Mesenchymal stem cell (in vitro differentiated cells and primary cell): ENCODE data around the gene TMPRSS13.

Experiments used
- DNase-seq: peaks from one replicate; pipeline ENCODE4 v3.0.0-alpha.2; 2013
- H2AFZ ChIP-seq: one replicate; pipeline ENCODE4 v1.6.1; 2013; ENCODE audit warnings: low read depth, mild to moderate bottlenecking, control low read depth, inconsistent platforms, low read length, moderate library complexity
- H2AK5ac ChIP-seq: 2 replicates; pipeline ENCODE4 v1.6.1; 2013; ENCODE audit warnings: low read length, moderate library complexity, mild to moderate bottlenecking, inconsistent platforms; ENCODE audit not compliant: severe bottlenecking
- H2BK120ac ChIP-seq: one replicate; pipeline ENCODE4 v1.6.1; 2013; ENCODE audit warnings: low read depth, mild to moderate bottlenecking, inconsistent platforms, low read length, moderate library complexity
- H2BK12ac ChIP-seq, 2 experiments: one replicate each; pipeline ENCODE4 v1.6.1; 2013; ENCODE audit warnings: inconsistent platforms in 2 of 2, low read length in 2 of 2, mild to moderate bottlenecking in 2 of 2, moderate library complexity in 2 of 2, control low read depth in 1 of 2
- H2BK15ac ChIP-seq: one replicate; pipeline ENCODE4 v1.6.1; 2013; ENCODE audit warnings: mild to moderate bottlenecking, low read depth, inconsistent platforms; ENCODE audit not compliant: poor library complexity, severe bottlenecking
- H2BK5ac ChIP-seq: 2 replicates; pipeline ENCODE4 v1.6.1; 2013; ENCODE audit warnings: low read depth, mild to moderate bottlenecking, low read length, control low read depth, inconsistent platforms; ENCODE audit not compliant: poor library complexity, severe bottlenecking
- H3K14ac ChIP-seq, 2 experiments: one replicate each; pipeline ENCODE4 v1.6.1; 2013; ENCODE audit warnings: inconsistent platforms in 2 of 2, low read length in 2 of 2, control low read depth in 1 of 2, mild to moderate bottlenecking in 1 of 2, moderate library complexity in 1 of 2
- H3K18ac ChIP-seq, 2 experiments: one replicate each; pipeline ENCODE4 v1.6.1; 2013; ENCODE audit warnings: inconsistent platforms in 2 of 2, low read length in 2 of 2, control low read depth in 1 of 2, low read depth in 1 of 2, mild to moderate bottlenecking in 1 of 2
- H3K23ac ChIP-seq, 2 experiments: one replicate each; pipeline ENCODE4 v1.6.1; 2013; ENCODE audit warnings: inconsistent platforms in 2 of 2, low read length in 2 of 2, mild to moderate bottlenecking in 2 of 2, moderate library complexity in 2 of 2, control low read depth in 1 of 2
- H3K27ac ChIP-seq: 2 replicates; pipeline ENCODE4 v1.5.1; 2013; ENCODE audit warnings: mild to moderate bottlenecking, moderate library complexity, low read length, control low read depth, inconsistent platforms; ENCODE audit not compliant: poor library complexity, severe bottlenecking
- H3K27me3 ChIP-seq, 2 experiments: 2 replicates each; pipeline versions ENCODE4 v1.6.1 to v1.7.0; 2013; ENCODE audit warnings: low read length in 2 of 2, mild to moderate bottlenecking in 2 of 2, moderate library complexity in 2 of 2, control low read depth in 1 of 2, inconsistent platforms in 1 of 2; ENCODE audit not compliant: control insufficient read depth in 1 of 2, insufficient read depth in 1 of 2
- H3K36me3 ChIP-seq, 2 experiments: 2 replicates each; pipeline versions ENCODE4 v1.6.1 to v1.7.0; 2013; ENCODE audit warnings: low read length in 2 of 2, control low read depth in 1 of 2, inconsistent platforms in 1 of 2, low read depth in 1 of 2, mild to moderate bottlenecking in 1 of 2; ENCODE audit not compliant: insufficient read depth in 2 of 2, control insufficient read depth in 1 of 2
- H3K4ac ChIP-seq, 2 experiments: one replicate each; pipeline ENCODE4 v1.6.1; 2013; ENCODE audit warnings: inconsistent platforms in 2 of 2, low read length in 2 of 2, mild to moderate bottlenecking in 2 of 2, moderate library complexity in 2 of 2, control low read depth in 1 of 2, low read depth in 1 of 2
- H3K4me1 ChIP-seq: 2 replicates; pipeline ENCODE4 v1.6.1; 2013; ENCODE audit warnings: low read depth, low read length, control low read depth; ENCODE audit not compliant: control insufficient read depth, insufficient read depth
- H3K4me2 ChIP-seq: 2 replicates; pipeline ENCODE4 v1.6.1; 2013; ENCODE audit warnings: low read length, mild to moderate bottlenecking, inconsistent platforms; ENCODE audit not compliant: poor library complexity, severe bottlenecking
- H3K4me3 ChIP-seq, 2 experiments: 2 replicates each; pipeline versions ENCODE4 v1.5.1 to v1.7.0; 2013; ENCODE audit warnings: low read length in 2 of 2, mild to moderate bottlenecking in 2 of 2, control low read depth in 1 of 2, low read depth in 1 of 2; ENCODE audit not compliant: insufficient read depth in 1 of 2
- H3K79me1 ChIP-seq: replicated peaks from 2 replicates; pipeline ENCODE4 v1.6.1; 2013; ENCODE audit warnings: mild to moderate bottlenecking, control low read depth, low read length, inconsistent platforms; ENCODE audit not compliant: poor library complexity, severe bottlenecking
- H3K9ac ChIP-seq: 2 replicates; pipeline ENCODE4 v1.7.0; 2013; ENCODE audit warnings: mild to moderate bottlenecking, low read length, moderate library complexity
- H3K9me3 ChIP-seq: 2 replicates; pipeline ENCODE4 v1.7.0; 2013; ENCODE audit warnings: mild to moderate bottlenecking, low read length; ENCODE audit not compliant: control insufficient read depth
- H4K8ac ChIP-seq: one replicate; pipeline ENCODE4 v1.6.1; 2013; ENCODE audit warnings: inconsistent platforms, mild to moderate bottlenecking, low read length, moderate library complexity
- H4K91ac ChIP-seq: one replicate; pipeline ENCODE4 v1.6.1; 2013; ENCODE audit warnings: mild to moderate bottlenecking, low read length, inconsistent platforms
- WGBS: methylation state at CpG from one replicate; pipeline ENCODE4 v1.1.7; 2013; ENCODE audit warnings: mixed read lengths; 5-methylcytosine and 5-hydroxymethylcytosine counted together

Gene TMPRSS13

GRCh38 chr11:117908109-117908895, 20.9 kb downstream of the TMPRSS13 start:
- Histone ChIP-seq H3K23ac (no peak overlapping the region), H3K18ac (no peak overlapping the region), H3K27ac (no peak overlapping the region), H3K79me1 (no peaks in the 10 kb centered on the region), H2AFZ (no peak overlapping the region), H2BK120ac (peak overlapping the region; percentile 82), H3K9me3 (no peaks in the 10 kb centered on the region), H2AK5ac (no peak overlapping the region), H3K4ac (peak overlapping the region in 1 of 2 experiments; percentile 28), H3K4me2 (no peak overlapping the region), H4K91ac (peak overlapping the region; percentile 43), H4K8ac (no peak overlapping the region), H3K9ac (no peak overlapping the region), H2BK15ac (no peak overlapping the region), H3K4me1 (peaks cover 17% of the 10 kb centered on the region), H3K4me3 (no peak overlapping the region), H3K27me3 (peaks cover 14 to 31% of the 10 kb centered on the region in 2 experiments), H2BK12ac (peak overlapping the region; percentile 71 to 83), H2BK5ac (no peak overlapping the region), H3K36me3 (no peaks in the 10 kb centered on the region), H3K14ac (no peak overlapping the region)
- no peak for DNase-seq
- WGBS: 92% methylated on average over 15 of the region's 17 CpGs

DNA sequence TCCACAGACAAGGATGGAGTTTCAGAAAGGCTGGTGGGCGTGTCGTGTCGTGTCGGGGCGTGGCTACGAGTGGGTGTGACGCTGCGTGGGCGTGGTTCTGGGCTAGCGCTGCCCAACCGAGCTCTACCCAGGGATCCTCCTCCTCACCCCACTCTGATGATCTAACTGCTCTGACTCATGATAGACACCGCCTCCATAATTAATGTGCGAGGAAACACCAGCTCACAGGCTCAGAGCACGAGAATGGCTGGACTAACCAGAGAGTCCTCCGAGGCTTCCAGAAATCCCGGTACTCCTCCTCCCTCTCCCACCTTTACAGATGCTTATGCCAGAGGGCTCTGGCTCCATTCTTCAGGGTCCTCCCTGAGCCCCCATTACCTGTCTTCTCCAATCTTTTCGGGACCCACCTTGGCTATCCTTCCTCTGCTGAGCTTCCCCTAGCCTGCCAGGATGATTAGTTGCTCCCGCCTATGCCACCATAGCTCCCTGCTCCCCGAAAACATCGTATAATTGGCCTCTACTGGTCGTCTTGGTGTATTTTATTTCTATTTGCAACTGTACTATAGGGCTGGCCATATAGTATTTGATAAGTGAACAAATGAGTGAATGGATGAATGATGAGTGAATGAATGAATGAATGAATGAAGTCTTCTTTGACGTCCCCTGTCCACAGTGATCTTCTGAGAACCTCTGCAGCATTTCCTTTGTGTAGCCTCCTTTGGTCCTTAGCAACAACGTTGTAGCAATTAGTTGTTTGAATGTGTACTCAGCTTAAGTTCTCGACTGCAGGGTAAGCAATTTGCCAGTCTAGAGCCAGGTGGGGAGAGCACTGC, 21.7 kb downstream of the TMPRSS13 start:
- Histone ChIP-seq H3K4ac (peak overlapping the region; percentile 28 to 85), H2BK5ac (peak overlapping the region; percentile 32), H2AK5ac (peak overlapping the region; percentile 35), H3K4me2 (peak overlapping the region; percentile 44), H2AFZ (no peak overlapping the region), H3K9me3 (no peaks in the 10 kb centered on the region), H2BK120ac (peak overlapping the region; percentile 82), H3K9ac (peak overlapping the region; percentile 76), H3K27ac (no peak overlapping the region), H3K4me3 (peak overlapping the region in 1 of 2 experiments; percentile 59), H3K23ac (no peak overlapping the region), H3K14ac (no peak overlapping the region), H2BK12ac (peak overlapping the region; percentile 89 to 95), H3K18ac (peak overlapping the region; percentile 88 to 93), H3K27me3 (peaks cover 14 to 23% of the 10 kb centered on the region in 2 experiments), H3K36me3 (no peaks in the 10 kb centered on the region), H3K4me1 (peaks cover 17% of the 10 kb centered on the region), H4K91ac (peak overlapping the region; percentile 85), H2BK15ac (no peak overlapping the region), H3K79me1 (no peaks in the 10 kb centered on the region), H4K8ac (peak overlapping the region; percentile 83)
- peak; percentile 98 for DNase-seq
- 40% methylated on average over 16 of the region's 24 CpGs for WGBS

- Histone ChIP-seq H4K91ac (no peak overlapping the region), H2AFZ (no peak overlapping the region), H2BK12ac (peak overlapping the region in 1 of 2 experiments; percentile 51), H3K36me3 (no peaks in the 10 kb centered on the region), H3K27me3 (peaks cover 10 to 15% of the 10 kb centered on the region in 2 experiments), H2AK5ac (no peak overlapping the region), H2BK120ac (no peak overlapping the region), H3K4ac (no peak overlapping the region), H3K9ac (no peak overlapping the region), H3K14ac (no peak overlapping the region), H3K18ac (no peak overlapping the region), H3K27ac (peak overlapping the region; percentile 3), H3K4me1 (peaks cover 17% of the 10 kb centered on the region), H2BK5ac (no peak overlapping the region), H3K23ac (no peak overlapping the region), H2BK15ac (no peak overlapping the region), H4K8ac (no peak overlapping the region), H3K9me3 (no peaks in the 10 kb centered on the region), H3K4me3 (no peak overlapping the region), H3K79me1 (no peaks in the 10 kb centered on the region), H3K4me2 (no peak overlapping the region)
- DNase-seq: no peak
- 75% methylated on average over 4 of the region's 4 CpGs for WGBS
Observed at GRCh38 chr11:117906710-117907109, 22.5 kb downstream of the TMPRSS13 start.

GRCh38 chr11:117906126-117906525, 23.1 kb downstream of the TMPRSS13 start:
- Histone ChIP-seq H3K23ac (no peak overlapping the region), H2BK120ac (no peak overlapping the region), H2AK5ac (peak overlapping the region; percentile 1), H3K27ac (peak overlapping the region; percentile 14), H3K79me1 (no peaks in the 10 kb centered on the region), H2BK5ac (no peak overlapping the region), H3K4me1 (peaks cover 17% of the 10 kb centered on the region), H4K8ac (no peak overlapping the region), H3K4ac (peak overlapping the region in 1 of 2 experiments; percentile 34), H3K9ac (no peak overlapping the region), H3K36me3 (no peaks in the 10 kb centered on the region), H4K91ac (no peak overlapping the region), H3K4me3 (no peak overlapping the region), H3K14ac (no peak overlapping the region), H3K4me2 (no peak overlapping the region), H2BK15ac (no peak overlapping the region), H2BK12ac (peak overlapping the region in 1 of 2 experiments; percentile 51), H2AFZ (no peak overlapping the region), H3K9me3 (no peaks in the 10 kb centered on the region), H3K27me3 (peaks cover 5 to 9% of the 10 kb centered on the region in 2 experiments), H3K18ac (peak overlapping the region in 1 of 2 experiments; percentile 24)
- DNase-seq: peak; percentile 14
- WGBS: 100% methylated on average over 2 of the region's 2 CpGs
